Measurements from ENCODE around the gene ELFN1.

The ELFN1 gene

DNA sequence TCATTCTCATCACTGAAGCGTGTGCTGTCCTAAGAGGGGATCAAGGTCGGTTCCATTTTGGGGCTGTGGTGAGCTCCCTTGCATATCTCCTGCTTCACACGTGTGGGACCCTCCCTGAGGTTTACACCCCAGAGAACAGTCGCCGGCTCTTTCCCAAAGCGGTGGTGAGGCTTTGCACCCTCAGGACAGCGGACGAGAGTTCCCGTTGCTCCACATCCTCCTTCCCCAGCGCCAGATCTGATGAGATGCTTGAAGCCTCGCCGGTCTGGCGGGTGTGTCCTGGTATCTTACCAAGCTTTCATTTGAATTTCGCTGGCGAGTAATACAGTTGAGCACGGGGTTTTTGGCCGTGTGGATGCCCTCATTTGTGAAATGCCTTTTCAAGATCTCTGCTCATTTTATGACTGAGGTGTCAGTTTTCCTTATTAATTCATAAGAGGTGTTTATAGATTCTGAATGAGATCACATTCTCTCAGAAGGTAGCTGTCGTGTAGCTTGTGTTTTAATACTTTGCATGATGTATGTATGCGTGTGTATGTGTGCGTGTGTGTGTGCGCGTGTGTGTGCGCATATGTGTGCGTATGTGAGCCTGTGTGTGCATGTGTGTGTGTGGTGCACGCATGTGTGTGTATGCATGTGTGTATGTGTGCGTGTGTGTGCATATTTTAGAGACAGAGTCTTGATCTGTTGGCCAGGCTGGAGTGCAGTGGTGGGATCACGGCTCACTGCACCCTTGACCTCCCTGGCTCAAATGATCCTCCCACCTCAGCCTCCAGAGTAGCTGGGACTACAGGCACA lies 30.7 kb downstream of the ELFN1 start:
- H3K27ac ChIP-seq = no peak overlapping the region
- TF ChIP-seq, protein P1, sequence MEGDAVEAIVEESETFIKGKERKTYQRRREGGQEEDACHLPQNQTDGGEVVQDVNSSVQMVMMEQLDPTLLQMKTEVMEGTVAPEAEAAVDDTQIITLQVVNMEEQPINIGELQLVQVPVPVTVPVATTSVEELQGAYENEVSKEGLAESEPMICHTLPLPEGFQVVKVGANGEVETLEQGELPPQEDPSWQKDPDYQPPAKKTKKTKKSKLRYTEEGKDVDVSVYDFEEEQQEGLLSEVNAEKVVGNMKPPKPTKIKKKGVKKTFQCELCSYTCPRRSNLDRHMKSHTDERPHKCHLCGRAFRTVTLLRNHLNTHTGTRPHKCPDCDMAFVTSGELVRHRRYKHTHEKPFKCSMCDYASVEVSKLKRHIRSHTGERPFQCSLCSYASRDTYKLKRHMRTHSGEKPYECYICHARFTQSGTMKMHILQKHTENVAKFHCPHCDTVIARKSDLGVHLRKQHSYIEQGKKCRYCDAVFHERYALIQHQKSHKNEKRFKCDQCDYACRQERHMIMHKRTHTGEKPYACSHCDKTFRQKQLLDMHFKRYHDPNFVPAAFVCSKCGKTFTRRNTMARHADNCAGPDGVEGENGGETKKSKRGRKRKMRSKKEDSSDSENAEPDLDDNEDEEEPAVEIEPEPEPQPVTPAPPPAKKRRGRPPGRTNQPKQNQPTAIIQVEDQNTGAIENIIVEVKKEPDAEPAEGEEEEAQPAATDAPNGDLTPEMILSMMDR (conservative IDR thresholded peaks at IDR 0.05) = no peak

DNA sequence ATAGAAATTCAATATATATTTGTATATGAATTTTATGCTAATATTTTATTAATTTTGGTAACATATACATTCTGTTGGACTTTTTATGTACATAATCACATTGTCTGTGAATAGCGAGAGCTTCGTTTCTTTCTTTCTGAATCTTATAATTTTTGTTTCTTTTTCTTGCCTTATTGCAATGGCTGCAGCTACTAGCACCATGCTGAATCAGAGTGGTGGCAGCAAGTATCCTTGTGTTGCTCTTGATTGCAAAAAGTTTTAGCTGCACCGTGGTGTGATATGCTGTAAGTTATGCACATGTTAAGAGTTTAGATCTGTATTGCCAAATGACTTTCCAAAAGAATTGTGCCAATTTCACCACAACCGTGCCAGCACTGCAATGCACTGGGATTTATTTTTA lies 32.6 kb downstream of the ELFN1 start:
- TF ChIP-seq, protein P1 (conservative IDR thresholded peaks at IDR 0.05) = no peak
- no peak overlapping the region for H3K27ac ChIP-seq

DNA sequence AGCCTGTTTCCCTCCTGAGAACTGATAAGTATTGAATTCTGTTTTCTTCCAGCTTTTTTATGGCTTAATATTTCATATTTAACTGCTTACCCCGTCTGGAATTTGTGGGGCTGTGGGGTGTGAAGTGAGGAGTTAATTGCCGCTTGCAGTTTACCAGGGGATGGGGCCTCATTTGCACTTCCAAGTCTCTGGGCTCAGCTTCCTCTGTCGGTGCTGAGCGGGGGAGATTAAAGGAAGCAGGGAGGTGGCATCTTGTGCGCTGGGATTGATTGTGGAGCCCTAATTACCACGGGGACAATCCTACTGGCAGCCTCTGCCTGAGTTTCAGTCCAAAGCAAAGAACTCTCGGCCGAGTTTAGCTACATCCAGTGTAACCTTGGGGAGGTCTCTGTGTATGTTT lies 33.4 kb downstream of the ELFN1 start:
- TF ChIP-seq, protein P1 (conservative IDR thresholded peaks at IDR 0.05) = no peak
- H3K27ac ChIP-seq = no peak overlapping the region

DNA sequence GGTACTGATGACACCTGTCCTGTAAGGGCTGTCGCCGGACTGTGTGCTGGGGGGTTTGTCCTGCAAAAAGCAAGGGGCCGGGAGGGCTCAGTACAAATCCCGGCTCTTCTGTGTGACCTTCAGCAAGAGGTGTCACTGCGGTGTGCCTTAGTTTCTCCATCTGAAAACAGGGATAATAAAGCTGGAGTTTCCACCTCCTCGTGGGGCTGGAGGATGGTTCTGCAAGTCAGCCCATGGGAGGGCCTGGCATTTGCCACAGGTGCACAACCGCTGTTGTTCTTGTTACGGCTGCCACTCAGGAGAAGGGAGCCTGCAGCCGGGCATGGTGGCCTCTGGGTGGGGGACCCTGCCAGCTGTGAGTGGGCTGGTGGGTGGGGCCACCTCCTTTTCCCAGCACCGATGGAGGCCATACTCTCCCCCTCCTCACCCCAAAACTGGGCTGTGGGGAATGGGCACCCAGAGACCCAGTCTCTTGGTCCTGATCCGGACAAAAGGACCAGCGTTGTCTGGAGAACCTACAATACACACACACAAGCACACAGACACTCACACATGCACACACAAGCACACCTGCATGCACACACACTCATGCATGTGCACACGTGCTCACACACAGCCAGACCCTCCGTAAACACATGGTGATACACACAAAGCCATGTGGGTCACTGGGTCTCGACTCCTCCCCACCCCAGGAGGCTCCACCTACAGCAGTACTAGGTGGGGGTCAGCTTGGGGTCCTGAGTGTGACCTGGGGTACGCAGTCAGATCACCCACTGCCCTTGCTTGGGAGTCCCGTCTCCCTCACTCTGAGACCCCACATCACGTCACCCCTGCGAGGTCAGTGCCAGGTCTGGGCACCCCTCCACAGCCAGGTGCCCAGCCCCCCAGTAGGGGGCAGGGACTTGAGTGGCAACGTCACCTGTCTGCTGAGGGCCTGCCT lies 34.1 kb downstream of the ELFN1 start:
- no peak overlapping the region for H3K27ac ChIP-seq
- TF ChIP-seq, protein P1 (conservative IDR thresholded peaks at IDR 0.05) = no peak

DNA sequence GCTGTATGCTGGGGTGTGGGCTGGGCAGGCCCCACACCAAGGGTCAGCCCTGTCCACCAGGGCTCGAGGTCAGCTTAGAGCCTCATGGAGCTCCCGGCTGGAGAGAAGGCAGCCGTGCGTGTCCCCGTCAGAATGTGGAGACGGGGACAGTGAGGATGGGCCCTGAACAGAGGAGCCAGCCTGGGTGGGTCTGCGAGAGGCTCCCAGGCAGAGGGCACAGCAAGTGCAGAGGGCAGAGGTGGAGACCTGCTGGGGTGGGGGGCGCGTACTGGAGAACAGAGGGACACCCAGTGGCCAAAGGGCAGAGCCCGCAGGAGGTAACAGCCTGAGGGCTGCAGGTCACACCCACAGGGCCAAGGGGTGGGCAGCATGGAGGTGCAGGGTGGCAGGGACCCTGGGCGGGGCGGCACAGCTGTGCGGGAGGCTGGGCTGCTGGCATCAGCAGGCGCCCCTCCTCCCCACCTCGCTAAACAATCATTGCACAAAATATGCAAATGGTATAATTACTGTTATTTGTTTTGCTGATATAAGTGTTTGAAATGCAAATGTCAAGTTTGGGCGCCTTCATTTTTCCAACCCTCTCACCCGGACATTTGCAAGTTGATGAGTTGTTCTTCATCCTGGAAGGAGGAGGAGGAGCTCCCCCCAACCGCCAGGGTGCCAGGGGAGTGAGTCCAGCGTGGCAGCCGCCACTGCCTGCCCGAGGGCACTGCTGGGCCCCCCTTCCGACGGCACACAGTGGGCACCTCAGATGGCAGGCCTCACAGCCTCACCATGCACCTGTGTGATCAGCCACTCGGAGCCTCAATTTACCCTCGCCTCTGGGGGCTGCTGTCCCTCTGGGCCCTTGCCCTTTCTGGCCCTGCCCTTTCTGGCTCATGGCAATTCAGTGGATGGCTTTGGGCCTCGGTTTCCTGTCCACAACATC lies 35.0 kb downstream of the ELFN1 start:
- TF ChIP-seq, protein P1 (conservative IDR thresholded peaks at IDR 0.05) = no peak
- H3K27ac ChIP-seq = no peak overlapping the region

DNA sequence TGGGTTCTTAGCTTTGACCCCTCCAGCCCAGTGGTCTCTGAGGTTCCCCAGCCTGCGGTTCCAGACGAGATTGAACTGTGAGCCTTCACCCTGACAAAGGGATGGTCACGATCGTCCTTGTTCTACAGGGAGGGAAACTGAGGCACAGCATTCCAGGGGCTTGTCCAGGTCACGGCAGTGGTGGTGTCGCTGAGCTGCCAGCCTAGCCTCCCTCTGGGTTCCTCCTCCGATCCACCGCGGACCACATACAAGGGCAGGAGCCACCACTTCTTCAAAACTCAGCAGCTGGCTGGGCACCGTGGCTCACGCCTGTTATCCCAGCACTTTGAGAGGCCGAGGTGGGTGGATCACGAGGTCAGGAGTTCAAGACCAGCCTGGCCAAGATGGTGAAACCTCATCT lies 35.8 kb downstream of the ELFN1 start:
- TF ChIP-seq, protein P1 (conservative IDR thresholded peaks at IDR 0.05) = no peak

More for the DNA sequence above, 35.8 kb downstream of the ELFN1 start:
- no peak overlapping the region for H3K27ac ChIP-seq
